Endodermal cell (in vitro differentiated cells): ENCODE measurements around the gene POMC. TPM values are rescaled to one million over a fixed set of nuclear protein-coding genes. Genes with fewer than 3 reads are reported as not detected.
A peak's percentile ranks its signal among the peaks of the same experiment; 100 is the strongest.
"Not testable (repeated sequence)": the region's sequence is repeated elsewhere in the genome, so short reads cannot be mapped to it uniquely, and the experiment has no call there.

ENCODE experiments used
- DNase-seq: peaks from one replicate; pipeline ENCODE4 v3.0.0-alpha.2; 2017
- H3K27ac ChIP-seq: 2 replicates; pipeline ENCODE4 v1.5.1; 2013; ENCODE audit warnings: mild to moderate bottlenecking, low read depth, low read length, moderate library complexity
- H3K27me3 ChIP-seq: 2 replicates; pipeline ENCODE4 v1.6.1; 2013; ENCODE audit warnings: mild to moderate bottlenecking, low read length, moderate library complexity; ENCODE audit not compliant: insufficient read depth, control insufficient read depth, poor library complexity, severe bottlenecking
- H3K36me3 ChIP-seq: 2 replicates; pipeline ENCODE4 v1.7.0; 2013; ENCODE audit warnings: mild to moderate bottlenecking, low read length, moderate library complexity; ENCODE audit not compliant: control insufficient read depth, insufficient read depth
- H3K4me1 ChIP-seq: one replicate; pipeline ENCODE4 v1.7.0; 2013; ENCODE audit warnings: low read length; ENCODE audit not compliant: control insufficient read depth, insufficient read depth
- H3K4me3 ChIP-seq: 2 replicates; pipeline ENCODE4 v1.5.1; 2013; ENCODE audit warnings: mild to moderate bottlenecking, low read length, moderate library complexity
- H3K9ac ChIP-seq: 2 replicates; pipeline ENCODE4 v1.6.1; 2013; ENCODE audit warnings: mild to moderate bottlenecking, low read length, moderate library complexity; ENCODE audit not compliant: poor library complexity, severe bottlenecking; ENCODE audit errors: extremely low read depth
- H3K9me3 ChIP-seq: 2 replicates; pipeline ENCODE4 v1.6.1; 2013; ENCODE audit warnings: mild to moderate bottlenecking, low read length, moderate library complexity; ENCODE audit not compliant: control insufficient read depth
- H3K27ac Mint-ChIP-seq: 2 replicates; pipeline ENCODE4 v1.8.0; 2020; ENCODE audit warnings: mixed read lengths
- H3K27me3 Mint-ChIP-seq: 2 replicates; pipeline ENCODE4 v1.8.0; 2021; ENCODE audit warnings: mild to moderate bottlenecking, mixed read lengths; ENCODE audit not compliant: insufficient read depth
- H3K36me3 Mint-ChIP-seq: 2 replicates; pipeline ENCODE4 v1.8.0; 2020; ENCODE audit warnings: low read depth, mixed read lengths
- H3K4me1 Mint-ChIP-seq: 2 replicates; pipeline ENCODE4 v1.8.0; 2020; ENCODE audit warnings: mixed read lengths
- H3K4me3 Mint-ChIP-seq: 2 replicates; pipeline ENCODE4 v1.8.0; 2020; ENCODE audit warnings: mild to moderate bottlenecking, moderate library complexity, mixed read lengths
- H3K9me3 Mint-ChIP-seq: 2 replicates; pipeline ENCODE4 v1.8.0; 2020; ENCODE audit warnings: mild to moderate bottlenecking, mixed read lengths
- WGBS, 2 experiments: methylation state at CpG; one replicate each; pipeline versions ENCODE4 v1.1.5 to v1.1.7; 2013; ENCODE audit warnings: missing lambda C conversion rate in 2 of 2, mixed read lengths in 1 of 2; ENCODE audit not compliant: insufficient coverage in 1 of 2, insufficient read length in 1 of 2; 5-methylcytosine and 5-hydroxymethylcytosine counted together
- total RNA-seq, 2 donors: library from RNA; stranded (reverse); fragmentation: NEBNext Ultra II Directional in 1 of 2; extraction: Animal tissue kit (Norgen Biotek cat#: 25700) in 1 of 2; gene quantifications; 2 replicates in 1 of 2; 3 replicates in 1 of 2; pipeline ENCODE4 v1.2.1, GENCODE V29; 2021
- TF ChIP-seq, protein P1 (sequence below): fragments of 200-600 bp; sonication (generic); conservative IDR thresholded peaks from 2 replicates; pipeline ENCODE4 v1.5.0; 2021; ENCODE audit warnings: antibody characterized with exemption, mild to moderate bottlenecking

Gene POMC
- total RNA-seq, 2 donors from 2014 or later: 10.9 to 14.5 TPM

- Mint-ChIP-seq H3K9me3 (no peaks in the 10 kb centered on the region), H3K27me3 (peaks cover 27% of the 10 kb centered on the region), H3K27ac (no peak overlapping the region), H3K4me3 (peak overlapping the region; percentile 47), H3K4me1 (peaks cover 10% of the 10 kb centered on the region), H3K36me3 (peaks cover 6% of the 10 kb centered on the region)
- Histone ChIP-seq H3K36me3 (peaks cover 5% of the 10 kb centered on the region), H3K4me1 (peaks cover 14% of the 10 kb centered on the region), H3K9ac (no peak overlapping the region), H3K27me3 (no peaks in the 10 kb centered on the region), H3K9me3 (no peaks in the 10 kb centered on the region), H3K27ac (no peak overlapping the region), H3K4me3 (no peak overlapping the region)
- no peak for DNase-seq
- TF ChIP-seq, protein P1, sequence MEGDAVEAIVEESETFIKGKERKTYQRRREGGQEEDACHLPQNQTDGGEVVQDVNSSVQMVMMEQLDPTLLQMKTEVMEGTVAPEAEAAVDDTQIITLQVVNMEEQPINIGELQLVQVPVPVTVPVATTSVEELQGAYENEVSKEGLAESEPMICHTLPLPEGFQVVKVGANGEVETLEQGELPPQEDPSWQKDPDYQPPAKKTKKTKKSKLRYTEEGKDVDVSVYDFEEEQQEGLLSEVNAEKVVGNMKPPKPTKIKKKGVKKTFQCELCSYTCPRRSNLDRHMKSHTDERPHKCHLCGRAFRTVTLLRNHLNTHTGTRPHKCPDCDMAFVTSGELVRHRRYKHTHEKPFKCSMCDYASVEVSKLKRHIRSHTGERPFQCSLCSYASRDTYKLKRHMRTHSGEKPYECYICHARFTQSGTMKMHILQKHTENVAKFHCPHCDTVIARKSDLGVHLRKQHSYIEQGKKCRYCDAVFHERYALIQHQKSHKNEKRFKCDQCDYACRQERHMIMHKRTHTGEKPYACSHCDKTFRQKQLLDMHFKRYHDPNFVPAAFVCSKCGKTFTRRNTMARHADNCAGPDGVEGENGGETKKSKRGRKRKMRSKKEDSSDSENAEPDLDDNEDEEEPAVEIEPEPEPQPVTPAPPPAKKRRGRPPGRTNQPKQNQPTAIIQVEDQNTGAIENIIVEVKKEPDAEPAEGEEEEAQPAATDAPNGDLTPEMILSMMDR: no peak
- 96 to 97% methylated on average over 10 to 24 of the region's 24 CpGs for WGBS, 2 experiments
Measured at GRCh38 chr2:25131253-25131566, 37.2 kb downstream of the POMC start.

GRCh38 chr2:25129901-25130520, 38.4 kb downstream of the POMC start:
- H3K4me3 Mint-ChIP-seq: no peak overlapping the region
- no peak overlapping the region for H3K9ac ChIP-seq

DNA sequence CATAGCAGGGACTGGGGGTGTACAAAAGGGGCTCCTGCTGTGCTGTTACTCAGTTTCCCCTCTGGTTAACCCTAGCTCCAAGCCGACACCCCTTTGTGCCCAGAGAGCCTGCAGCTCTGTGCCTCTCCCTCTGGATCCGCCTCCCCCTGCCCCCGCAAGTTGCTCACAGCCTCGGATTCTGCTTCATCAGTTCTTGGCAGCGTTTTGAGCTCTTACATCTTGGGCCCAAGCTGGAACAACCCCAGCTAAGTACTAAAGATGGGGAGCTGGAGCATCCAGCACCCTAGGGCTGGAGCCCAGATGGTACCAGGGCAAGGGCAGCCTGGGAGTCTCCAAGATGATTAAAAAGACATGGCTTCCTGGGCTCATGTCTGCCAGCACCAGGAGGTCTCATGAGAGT, 40.7 kb downstream of the POMC start:
- Mint-ChIP-seq H3K27ac (no peak overlapping the region), H3K4me1 (peaks cover 7% of the 10 kb centered on the region)

More at GRCh38 chr2:25129901-25130520, 38.4 kb downstream of the POMC start:
- H3K27me3 ChIP-seq: no peaks in the 10 kb centered on the region
- peaks cover 10% of the 10 kb centered on the region for H3K4me1 Mint-ChIP-seq
- peaks cover 3% of the 10 kb centered on the region for H3K36me3 Mint-ChIP-seq
- no peaks in the 10 kb centered on the region for H3K36me3 ChIP-seq
- H3K27ac Mint-ChIP-seq: no peak overlapping the region
- no peaks in the 10 kb centered on the region for H3K9me3 ChIP-seq
- TF ChIP-seq, protein P1: peak; percentile 41
- no peak for DNase-seq
- no peak overlapping the region for H3K4me3 ChIP-seq
- H3K27ac ChIP-seq: no peak overlapping the region
- WGBS, 2 experiments: 94 to 100% methylated on average over 4 to 15 of the region's 15 CpGs
- peaks cover 14% of the 10 kb centered on the region for H3K4me1 ChIP-seq
- peaks cover 27% of the 10 kb centered on the region for H3K27me3 Mint-ChIP-seq
- no peaks in the 10 kb centered on the region for H3K9me3 Mint-ChIP-seq

DNA sequence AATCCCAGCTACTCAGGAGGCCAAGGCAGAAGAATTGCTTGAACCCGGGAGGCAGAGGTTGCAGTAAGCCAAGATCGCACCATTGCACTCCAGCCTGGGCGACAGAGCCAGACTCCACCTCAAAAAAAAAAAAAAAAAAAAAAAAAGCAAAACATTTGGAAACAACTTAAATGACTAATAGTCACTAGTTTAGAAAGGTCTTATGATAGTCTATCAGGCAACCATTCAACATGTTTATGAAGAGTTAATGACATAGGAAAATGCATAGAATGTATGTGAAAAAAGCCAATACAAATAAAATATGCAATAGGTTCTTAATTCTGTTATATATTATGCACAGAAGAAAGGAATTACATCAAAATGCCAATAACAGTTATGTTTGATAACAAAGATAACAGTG, 41.3 kb downstream of the POMC start:
- not testable (repeated sequence) for H3K27me3 ChIP-seq, DNase-seq, H3K9me3 Mint-ChIP-seq, H3K9me3 ChIP-seq, H3K4me3 Mint-ChIP-seq, H3K27ac Mint-ChIP-seq, H3K4me1 ChIP-seq, H3K9ac ChIP-seq, H3K36me3 Mint-ChIP-seq, H3K27ac ChIP-seq, H3K36me3 ChIP-seq, H3K4me1 Mint-ChIP-seq, H3K4me3 ChIP-seq
- WGBS, 2 experiments: 100% methylated on average over 1 of the region's 3 CpGs; no CpG with 5 or more reads in 1 of the 2 experiments
- peaks cover 13% of the 10 kb centered on the region for H3K27me3 Mint-ChIP-seq

More for the DNA sequence above, 40.7 kb downstream of the POMC start:
- Histone ChIP-seq H3K36me3 (peaks cover 2% of the 10 kb centered on the region), H3K27me3 (no peaks in the 10 kb centered on the region), H3K4me3 (no peak overlapping the region), H3K9ac (no peak overlapping the region), H3K4me1 (peaks cover 9% of the 10 kb centered on the region), H3K27ac (no peak overlapping the region), H3K9me3 (no peaks in the 10 kb centered on the region)
- H3K4me3 Mint-ChIP-seq: no peak overlapping the region
- DNase-seq: no peak
- peaks cover 17% of the 10 kb centered on the region for H3K27me3 Mint-ChIP-seq
- WGBS, 2 experiments: 86 to 91% methylated on average over 5 of the region's 5 CpGs
- TF ChIP-seq, protein P1: no peak
- H3K36me3 Mint-ChIP-seq: peaks cover 1% of the 10 kb centered on the region
- no peaks in the 10 kb centered on the region for H3K9me3 Mint-ChIP-seq
